Activated CD4-positive, alpha-beta T cell treated with anti-CD3 and anti-CD28 coated beads, Interleukin-2, amount 50 U/mL, for 1 hour (primary cell): Measurements from ENCODE around the gene ZNF793.
A peak's percentile ranks its signal among the peaks of the same experiment; 100 is the strongest.

Experiments
- DNase-seq: peaks from one replicate; pipeline ENCODE4 v3.0.0-alpha.2; 2020

The ZNF793 gene

DNA sequence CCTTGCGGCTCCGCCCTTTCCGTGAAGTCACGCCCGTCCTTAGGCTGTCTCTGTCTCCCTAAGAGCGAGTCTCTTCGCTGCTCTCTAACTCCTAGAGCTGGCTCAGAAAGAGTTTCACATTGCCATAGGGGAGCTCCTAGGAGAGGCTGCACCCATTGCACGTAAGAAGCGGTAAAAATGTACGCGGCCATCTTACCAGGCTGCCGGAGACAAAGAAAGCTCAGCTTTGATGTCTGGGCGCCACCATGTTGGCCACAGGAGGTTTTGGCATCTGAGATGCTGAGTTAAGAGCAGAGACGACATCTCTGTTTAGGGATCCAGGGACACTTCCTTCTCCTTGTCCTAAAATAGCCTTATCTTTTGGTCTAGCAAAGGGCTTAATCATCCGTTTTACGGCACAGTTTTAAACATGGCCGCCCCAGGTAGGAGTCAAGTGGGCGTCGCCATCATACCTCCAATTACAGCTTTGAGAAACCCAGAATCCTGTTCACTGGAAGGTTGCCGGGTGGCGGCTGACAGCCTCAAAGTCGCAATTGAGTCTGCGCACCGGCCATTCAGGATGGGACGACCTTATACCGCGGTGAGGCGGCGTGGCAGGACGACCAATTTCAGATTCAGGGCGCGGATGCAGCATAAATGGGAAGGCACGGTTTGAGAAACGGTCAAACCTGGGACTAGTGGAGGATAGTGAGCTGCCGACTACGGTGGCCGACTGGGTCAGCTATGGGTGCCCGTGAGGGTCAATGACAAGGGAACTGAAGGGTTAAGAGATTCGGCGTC, at the start of gene ZNF793:
TSS of gene ZNF793 (plus strand) at position 553 of the 780 bp plus-strand sequence. CDS start 16,501 bp downstream, outside the sequence.
- peak; percentile 77 for DNase-seq

DNA sequence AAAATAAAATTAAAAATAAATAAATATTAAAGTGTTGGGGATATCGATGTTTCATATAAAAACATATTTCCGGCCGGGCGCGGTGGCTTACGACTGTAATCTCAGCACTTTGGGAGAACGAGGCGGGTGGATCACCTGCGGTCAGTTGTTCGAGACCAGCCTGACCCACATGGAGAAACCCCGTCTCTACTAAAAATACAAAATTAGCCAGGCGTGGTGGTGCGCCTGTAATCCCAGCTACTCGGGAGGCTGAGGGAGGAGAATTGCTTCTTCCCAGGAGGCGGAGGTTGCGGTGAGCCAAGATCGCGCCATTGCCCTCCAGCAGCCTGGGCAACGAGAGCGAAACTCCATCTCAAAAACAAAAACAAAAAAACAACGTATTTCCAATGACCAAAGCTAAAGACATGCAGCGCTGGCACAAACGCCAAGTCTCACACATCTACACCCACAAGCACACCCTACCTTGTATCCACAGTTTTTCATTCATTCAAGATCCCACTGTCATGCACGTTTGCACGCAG, 40.4 kb upstream of the ZNF793 start:
- no peak for DNase-seq

DNA sequence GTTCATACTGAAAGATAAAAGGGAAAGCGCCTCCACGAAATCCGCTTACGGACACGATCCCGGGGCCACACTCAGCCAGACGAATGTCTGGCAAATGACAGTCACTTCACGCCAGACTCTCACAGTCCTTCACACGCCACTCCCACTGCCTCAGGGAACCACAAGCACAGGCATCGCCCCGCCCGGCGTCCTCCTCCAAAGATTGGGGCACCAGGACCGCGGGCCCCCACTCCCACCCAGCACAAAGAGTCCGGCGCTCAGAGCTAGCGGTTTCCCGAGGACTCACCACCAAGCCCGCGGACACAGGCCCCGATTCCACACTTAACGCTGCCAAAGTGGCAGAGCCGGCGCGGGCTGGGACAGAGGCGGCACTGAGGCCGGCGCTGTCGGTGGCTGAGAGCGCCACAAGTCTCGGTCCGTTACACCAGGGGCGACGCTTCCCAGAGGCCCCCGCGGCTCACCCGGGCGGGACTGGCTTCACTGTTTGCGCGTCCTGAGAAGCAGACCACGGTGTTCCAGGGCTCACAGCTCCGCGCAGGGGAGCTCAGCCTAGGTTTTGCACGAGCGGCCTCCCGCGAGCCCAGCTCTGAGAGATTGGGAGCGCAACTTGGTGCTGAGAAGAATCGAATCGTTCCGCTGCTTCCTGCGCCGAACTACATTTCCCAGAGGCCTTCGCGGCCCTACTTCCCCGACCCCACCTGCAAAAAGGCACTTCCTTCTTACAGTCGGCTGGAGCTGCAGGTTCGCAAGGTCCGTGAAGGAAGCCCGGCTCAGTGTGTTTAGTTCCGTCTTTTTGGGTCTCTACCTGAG, 39.7 kb upstream of the ZNF793 start, which contains the start of gene ZNF569:
TSS of gene ZNF569 (minus strand) at position 647 of the 810 bp plus-strand sequence. CDS start 22,523 bp downstream, outside the sequence.
- DNase-seq = peak; percentile 87

DNA sequence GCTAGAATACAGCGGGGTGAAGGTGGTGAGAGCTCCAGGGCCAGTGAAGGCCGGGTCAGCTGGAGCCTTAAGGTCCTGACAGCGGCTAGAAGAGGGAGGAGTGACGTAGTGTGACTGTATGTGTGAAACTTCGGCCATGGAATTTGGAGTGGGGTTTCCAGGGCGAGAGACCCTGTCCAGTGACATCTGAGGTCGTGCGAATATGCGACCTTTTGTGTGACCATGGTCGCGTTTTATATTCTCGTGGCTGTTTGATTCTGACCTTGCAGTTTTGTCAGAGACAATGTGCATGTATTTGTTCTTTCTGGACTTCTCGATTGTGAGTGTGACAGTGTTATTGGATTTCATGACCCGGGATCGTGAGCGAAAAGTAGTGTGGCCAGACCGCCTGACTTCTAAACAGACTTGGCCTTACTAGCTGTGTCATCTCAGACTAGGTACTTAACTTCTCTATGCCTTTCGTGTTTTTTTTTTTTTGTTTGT, 39.1 kb upstream of the ZNF793 start:
- no peak for DNase-seq

DNA sequence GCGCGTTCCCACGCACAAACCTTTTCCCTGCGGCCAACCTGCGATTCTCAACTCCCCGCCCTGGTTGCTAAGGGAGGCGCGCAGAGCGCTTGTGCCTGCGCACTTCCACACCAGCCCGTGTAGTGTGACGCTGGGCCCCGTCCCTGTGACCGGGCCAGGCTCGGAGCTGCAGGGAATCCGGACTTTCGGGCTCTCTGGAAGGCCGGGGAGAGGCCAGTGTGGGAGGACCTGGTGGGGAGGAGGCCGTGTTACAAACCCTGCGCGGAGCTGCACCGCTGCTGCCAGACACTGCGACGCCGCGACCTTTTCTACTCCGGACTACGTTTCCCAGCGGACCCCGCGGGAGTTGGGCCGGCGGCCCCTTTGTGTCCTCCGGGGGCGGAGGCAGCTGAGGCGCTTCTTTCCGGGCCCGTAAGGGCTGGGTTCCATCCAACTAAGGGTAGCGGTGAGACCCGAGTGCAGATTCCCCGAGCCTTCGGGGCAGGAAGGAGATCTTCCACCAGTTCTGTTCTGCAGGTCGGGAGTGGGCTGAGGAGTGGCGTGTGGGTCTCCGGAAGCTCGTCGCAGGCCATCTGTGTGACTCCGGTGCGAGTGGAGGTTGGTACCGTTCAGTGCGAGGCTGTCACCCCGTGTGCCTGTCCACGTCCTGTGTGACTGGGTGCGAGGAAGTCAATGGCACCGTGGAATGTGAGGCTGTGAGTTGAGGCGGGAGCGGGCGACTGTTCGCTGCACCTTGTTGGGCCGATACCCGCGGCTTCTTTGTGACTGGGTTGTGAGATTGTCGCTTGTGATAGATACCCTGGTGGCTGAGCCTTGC, 37.6 kb upstream of the ZNF793 start, which contains the start of gene ZNF570:
TSS of gene ZNF570 (plus strand) at position 396 of the 817 bp plus-strand sequence. CDS start 999 bp downstream, outside the sequence.
- DNase-seq = peak; percentile 86

DNA sequence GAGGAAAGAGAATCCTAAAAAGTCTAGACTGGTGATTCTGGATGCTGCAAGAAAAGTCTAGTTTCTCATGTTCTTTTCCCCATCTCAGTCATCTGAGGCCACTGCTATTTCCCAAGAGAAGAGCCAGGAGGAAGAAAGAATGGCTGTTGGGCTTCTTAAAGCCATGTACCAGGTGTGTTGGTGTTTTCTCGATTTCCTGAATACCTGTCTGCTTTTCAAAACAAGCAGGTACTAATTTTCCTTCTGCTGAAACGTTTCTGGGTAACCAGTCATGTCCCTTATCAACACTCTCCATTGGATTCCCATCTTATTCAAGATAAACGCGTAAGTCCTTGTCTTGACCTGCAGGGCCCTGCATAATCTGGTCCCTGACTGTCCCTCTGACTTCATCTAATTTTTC, 36.5 kb upstream of the ZNF793 start:
- DNase-seq = no peak

DNA sequence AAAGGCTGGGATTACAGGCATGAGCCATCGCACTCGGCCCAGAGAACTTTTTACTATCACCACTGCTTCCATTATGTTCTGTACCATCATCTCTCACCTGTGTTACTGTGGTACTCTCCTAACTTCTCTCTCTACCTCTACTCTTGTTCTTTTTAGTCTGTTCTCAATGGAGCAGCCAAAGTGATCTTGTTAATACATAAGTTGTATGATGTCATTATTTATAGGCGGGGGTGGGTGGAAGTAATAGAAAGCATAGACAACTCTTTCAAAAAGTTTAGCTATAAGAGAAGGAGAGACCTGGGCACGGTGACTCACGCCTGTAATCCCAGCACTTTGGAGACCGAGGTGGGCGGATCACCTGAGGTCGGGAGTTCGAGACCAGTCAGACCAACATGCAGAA, 34.6 kb upstream of the ZNF793 start:
- DNase-seq = no peak

DNA sequence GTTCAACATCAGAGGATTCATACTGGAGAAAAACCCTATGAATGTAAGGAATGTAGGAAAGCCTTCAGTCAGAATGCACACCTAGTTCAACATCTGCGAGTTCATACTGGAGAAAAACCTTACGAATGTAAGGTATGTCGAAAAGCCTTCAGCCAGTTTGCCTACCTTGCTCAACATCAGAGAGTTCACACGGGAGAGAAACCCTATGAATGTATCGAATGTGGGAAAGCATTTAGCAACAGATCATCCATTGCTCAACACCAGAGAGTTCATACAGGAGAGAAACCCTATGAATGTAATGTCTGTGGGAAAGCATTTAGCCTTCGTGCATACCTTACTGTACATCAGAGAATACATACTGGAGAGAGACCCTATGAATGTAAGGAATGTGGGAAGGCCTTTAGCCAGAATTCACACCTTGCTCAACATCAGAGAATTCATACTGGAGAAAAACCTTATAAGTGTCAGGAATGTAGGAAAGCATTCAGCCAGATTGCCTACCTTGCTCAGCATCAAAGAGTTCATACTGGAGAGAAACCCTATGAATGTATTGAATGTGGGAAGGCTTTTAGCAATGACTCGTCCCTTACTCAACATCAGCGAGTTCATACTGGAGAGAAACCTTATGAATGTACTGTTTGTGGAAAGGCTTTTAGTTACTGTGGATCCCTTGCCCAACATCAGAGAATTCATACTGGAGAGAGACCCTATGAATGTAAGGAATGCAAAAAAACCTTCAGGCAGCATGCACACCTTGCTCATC, 22.2 kb upstream of the ZNF793 start:
- no peak for DNase-seq

DNA sequence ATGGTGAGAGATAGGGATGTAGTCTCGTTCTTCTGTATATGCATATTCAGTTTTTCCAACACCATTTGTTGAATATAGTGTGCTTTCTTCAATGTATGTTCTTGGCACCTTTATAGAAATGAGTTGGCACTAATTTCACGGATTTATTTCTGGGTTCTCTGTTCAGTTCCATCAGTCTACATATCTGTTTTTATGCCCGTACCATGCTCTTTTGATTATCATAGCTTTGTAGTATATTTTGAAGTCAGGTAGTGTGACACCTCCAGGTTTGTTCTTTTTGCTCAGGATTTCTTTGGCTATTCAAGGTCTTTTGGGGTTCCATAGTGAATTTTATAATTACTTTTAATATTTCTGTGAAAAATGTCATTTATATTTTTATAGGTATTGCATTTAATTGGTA, 14.5 kb upstream of the ZNF793 start:
- DNase-seq = no peak

DNA sequence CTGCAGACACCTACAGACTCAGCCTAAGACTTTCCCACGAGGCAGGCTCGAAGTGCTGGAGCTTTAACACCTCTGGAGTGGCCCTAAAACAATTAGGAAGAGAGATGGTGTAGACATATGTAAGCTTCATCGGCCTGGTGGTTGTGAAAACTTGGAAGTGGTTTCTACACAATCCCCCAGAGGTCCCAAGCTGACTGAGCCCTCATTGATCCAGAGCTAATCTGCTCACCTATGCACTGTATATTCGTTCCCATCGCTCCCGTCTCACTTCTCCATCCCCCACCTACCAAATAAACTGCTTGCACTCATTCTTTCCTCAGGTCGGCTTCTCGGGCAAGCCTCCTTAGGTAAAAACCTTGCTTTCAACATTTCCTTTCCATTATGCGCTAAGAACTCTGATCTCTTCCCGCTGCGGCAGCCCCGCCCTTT, 767 bp upstream of the ZNF793 start:
- DNase-seq = no peak

DNA sequence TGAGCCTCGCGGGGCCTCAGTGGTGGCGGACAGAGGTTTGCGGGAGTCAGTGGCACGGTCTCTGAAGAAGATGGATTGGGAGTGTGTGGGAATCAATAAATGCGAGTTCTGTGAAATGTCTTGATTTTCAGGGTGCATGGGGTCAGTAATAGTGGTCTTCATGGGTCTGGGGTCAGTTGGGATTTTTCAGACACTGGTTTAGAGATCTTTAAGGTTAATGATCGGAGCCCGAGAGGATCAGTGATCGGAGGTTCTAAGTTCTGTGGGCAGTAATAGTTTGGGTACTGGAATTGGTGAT, 377 bp downstream of the ZNF793 start:
- DNase-seq = no peak

DNA sequence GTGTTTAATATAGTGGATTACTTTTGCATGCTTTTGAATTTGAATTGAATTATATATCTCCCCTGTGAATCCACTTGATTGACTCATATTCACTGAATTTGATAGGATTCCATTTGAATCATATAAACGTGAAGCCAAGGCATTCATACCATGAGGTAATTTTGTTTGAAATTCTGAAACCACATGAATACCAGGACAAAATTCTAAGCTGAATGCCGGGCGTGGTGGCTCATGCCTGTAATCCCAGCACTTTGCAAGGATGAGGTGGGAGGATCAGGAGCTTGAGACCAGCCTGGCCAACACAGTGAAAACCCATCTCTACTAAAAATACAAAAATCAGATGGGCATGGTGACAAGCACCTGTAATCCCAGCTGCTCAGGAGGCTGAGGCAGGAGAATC, 4.4 kb downstream of the ZNF793 start:
- DNase-seq = no peak

DNA sequence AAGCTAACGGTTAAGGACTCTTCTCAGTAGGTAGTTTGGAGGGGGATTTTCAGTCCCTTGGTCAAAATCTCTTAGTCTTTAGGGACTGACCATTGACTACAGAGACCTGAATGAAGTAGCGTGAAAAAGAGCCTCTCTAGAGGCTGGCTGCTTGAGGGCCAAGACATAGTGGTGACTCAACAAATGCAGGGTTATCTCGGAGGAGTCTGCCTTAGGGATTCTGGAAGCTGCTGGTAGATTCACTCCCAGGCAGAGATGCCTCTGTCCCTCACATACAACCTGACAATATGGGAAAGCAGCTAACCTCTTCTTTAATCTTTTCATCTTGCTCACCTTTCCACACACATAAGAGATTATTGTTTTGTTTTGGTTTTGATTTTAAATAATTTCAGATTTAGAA, 5.1 kb downstream of the ZNF793 start:
- no peak for DNase-seq

DNA sequence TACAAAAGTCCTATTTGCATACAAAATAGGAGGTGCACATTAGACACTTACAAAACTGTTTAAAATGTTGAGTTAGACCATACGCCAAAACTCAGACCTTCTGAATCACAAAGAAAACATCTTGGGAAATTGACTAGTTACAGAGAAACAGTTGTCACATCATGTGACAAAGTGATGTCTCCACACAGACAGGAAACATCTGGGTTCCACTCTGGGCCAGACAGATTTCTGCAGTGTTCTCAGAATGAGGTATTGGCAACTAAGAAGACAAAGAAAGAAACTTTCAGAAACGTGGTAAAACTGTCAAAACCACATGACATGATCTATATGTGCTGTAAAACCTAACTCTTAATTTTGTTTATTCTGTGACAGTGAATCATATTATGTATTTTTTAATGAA, 6.7 kb downstream of the ZNF793 start:
- DNase-seq = no peak

DNA sequence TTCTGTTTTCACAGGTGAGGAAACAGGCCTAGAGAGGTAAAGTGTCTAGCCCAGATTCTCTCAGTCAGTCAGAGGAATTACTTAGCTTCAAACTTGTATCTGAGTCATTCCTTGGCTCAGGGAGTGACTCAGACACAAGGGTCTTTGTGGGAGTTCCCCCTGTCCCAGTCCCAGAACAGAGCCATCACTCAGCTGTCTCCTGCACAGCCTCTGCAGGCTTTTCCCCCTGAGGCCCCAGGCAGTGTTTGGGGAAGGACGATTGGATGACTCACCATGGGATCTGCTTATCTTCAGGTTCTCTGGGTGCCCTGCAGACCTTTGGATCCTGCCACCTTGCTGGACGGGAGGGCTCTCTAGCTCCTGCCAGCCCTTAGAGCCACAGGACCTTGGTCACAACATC, 13.2 kb downstream of the ZNF793 start:
- DNase-seq = no peak

DNA sequence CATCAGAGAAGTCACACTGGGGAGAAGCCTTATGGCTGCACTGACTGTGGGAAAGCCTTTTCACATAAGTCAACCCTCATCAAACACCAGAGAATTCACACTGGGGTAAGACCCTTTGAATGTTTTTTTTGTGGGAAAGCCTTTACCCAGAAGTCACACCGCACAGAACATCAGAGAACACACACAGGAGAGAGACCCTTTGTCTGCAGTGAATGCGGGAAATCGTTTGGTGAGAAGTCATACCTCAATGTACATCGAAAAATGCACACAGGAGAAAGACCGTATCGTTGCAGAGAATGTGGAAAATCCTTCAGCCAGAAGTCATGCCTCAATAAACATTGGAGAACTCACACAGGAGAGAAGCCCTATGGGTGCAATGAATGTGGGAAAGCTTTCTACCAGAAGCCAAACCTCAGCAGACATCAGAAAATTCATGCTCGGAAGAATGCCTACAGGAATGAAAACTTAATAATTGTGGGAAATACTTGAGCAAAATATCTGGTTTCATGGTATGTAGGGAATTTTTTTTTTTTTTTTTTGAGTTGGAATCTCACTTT, 30.7 kb downstream of the ZNF793 start:
- DNase-seq = no peak

DNA sequence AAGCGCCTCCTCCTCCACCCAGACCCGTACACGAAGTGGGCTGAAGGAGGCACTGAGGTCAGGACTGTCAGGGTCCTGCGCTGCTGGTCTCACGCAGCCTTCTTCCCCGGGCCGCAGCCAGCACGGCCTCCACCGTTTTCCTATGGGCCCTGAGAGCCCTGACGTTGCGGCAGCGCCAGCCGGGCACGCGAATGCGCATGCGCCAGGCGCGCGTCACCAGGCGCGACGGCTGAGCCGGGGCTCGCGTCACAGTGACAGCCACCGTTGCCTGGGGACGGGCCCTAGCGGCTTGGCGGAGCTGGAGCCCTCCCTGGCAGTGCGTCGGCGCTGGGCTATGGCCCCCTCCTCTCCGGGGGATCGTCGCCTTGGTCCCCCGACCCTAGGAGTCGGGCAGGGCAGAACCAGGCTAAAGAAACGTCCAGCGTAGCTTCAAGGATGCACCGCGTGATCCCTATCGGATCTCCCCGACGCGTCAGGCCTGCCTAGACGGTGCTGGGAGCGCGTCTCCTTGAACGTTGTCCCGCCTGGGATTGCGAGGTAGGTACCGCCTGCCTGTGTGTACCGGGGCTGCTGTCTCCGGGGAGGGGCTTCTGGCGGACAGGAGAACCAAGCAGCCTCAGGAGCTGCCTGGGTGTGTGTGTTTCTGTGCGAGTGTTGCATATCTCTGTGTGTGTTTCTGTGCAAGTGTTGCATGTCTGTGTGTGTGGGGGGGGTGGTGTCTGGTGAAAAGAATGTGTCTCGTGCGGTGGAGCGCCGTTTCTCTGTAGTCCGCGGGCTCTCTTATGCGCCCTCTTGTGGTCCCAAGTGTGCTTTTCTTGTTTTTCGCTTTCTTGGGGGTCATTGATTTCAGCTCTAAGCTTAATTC, 44.6 kb downstream of the ZNF793 start:
- peak; percentile 17 for DNase-seq

DNA sequence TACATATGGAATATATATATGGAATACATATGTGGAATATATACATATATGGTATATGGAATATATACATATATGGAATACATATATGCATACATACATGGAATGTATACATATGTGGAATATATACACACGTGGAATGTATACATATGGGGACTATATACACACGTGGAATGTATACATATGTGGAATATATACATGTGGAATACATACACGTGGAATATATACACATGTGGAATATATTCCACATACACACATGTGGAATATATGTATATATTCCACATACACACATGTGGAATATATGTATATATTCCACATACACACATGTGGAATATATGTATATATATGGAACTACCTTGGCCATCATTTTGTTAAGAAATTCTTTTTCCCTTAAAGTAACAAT, 56.8 kb downstream of the ZNF793 start:
- no peak for DNase-seq

DNA sequence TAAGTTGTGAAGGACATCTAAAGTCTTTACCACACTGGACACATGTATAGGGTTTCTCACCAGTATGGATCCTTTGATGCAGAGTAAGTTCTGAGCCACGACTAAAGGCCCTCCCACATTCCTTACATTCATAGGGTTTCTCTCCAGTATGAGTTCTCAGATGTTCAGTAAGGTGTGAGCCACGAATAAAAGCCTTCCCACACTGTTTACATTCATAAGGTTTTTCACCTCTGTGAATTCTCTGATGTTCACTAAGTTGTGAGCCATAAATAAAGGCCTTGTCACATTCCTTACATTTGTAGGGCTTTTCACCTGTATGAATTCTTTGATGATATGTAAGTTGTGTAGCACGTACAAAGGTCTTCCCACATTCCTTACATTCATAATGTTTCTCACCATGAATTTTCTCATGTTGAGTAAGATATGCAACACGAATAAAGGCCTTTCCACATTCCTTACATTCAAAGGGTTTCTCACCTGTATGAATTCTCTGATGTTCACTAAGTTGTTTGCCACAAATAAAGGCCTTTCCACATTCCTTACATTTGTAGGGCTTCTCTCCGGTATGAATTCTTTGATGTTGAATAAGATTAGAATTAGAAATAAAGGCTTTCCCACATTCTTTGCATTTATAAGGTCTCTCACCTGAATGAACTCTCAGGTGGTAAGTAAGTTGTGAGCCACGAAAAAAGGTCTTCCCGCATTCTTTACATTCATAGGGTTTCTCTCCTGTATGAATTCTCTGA, 58.1 kb downstream of the ZNF793 start:
- no peak for DNase-seq

DNA sequence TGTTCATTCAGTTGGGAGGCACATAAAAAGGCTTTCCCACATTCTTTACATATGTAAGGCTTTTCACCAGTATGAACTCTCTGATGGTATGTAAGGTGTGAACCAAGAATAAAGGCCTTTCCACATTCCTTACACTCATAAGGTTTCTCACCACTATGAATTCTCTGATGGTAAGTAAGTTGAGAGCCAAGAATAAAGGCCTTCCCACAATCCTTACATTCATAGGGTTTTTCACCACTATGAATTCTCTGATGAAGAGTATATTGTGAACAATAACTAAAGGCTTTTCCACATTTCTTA, 58.6 kb downstream of the ZNF793 start:
- DNase-seq = no peak
